Esophagus muscularis mucosa (tissue), 4 donors: Measurements from ENCODE around the gene SEC61B. TPM values are rescaled to one million over a fixed set of nuclear protein-coding genes. Genes with fewer than 3 reads are reported as not detected.

Experiments used
- DNase-seq: peaks from one replicate; pipeline ENCODE4 v3.0.0-alpha.2; 2017; ENCODE audit errors: extremely low spot score
- H3K27ac ChIP-seq, 4 donors: fragments of 200-600 bp; sonication (generic); replicated peaks in 1 of 4; 1 replicate in 3 of 4; 2 replicates in 1 of 4; pipeline ENCODE4 v1.5.1; 2016 to 2019; ENCODE audit warnings: mild to moderate bottlenecking in 1 of 4
- H3K27me3 ChIP-seq, 4 donors: fragments of 200-600 bp; sonication (generic); one replicate each; pipeline versions ENCODE4 v1.5.1 to v1.6.0; 2016 to 2019
- H3K36me3 ChIP-seq, 4 donors: fragments of 200-600 bp; sonication (generic); one replicate each; pipeline ENCODE4 v1.5.1; 2016 to 2019
- H3K4me1 ChIP-seq, 4 donors: fragments of 200-600 bp; sonication (generic); one replicate each; pipeline ENCODE4 v1.5.1; 2016 to 2019
- H3K4me3 ChIP-seq, 4 donors: fragments of 200-600 bp; sonication (generic); 1 replicate in 2 of 4; 2 replicates in 2 of 4; pipeline ENCODE4 v1.5.1; 2016 to 2019; ENCODE audit warnings: mild to moderate bottlenecking in 4 of 4, moderate library complexity in 1 of 4
- H3K9me3 ChIP-seq, 4 donors: fragments of 200-600 bp; sonication (generic); 1 replicate in 3 of 4; 2 replicates in 1 of 4; pipeline ENCODE4 v1.5.1; 2016 to 2019
- EP300 ChIP-seq: sonication (generic); formaldehyde crosslinking; IDR thresholded peaks from one replicate; pipeline ENCODE4 v1.6.1; 2017; ENCODE audit warnings: antibody characterized with exemption
- POLR2A ChIP-seq: fragments of 450-650 bp; IDR thresholded peaks from one replicate; pipeline ENCODE4 v1.6.1; 2017; ENCODE audit warnings: antibody characterized with exemption, moderate library complexity, mild to moderate bottlenecking, low read depth
- POLR2AphosphoS5 ChIP-seq, 2 donors: sonication (generic); formaldehyde crosslinking; IDR thresholded peaks; one replicate each; pipeline ENCODE4 v1.6.1; 2017; ENCODE audit warnings: antibody characterized with exemption in 2 of 2
- WGBS: methylation state at CpG from one replicate; pipeline ENCODE4 v1.1.5; 2018; 5-methylcytosine and 5-hydroxymethylcytosine counted together
- intact Hi-C: fragments of 100-400 bp; cut with DNase I; formaldehyde crosslinking; loops from one replicate; pipeline ENCODE4 v1.15.1; 2023
- total RNA-seq, 4 donors: library from RNA; depleted of rRNA; stranded (reverse); fragments of >200 nt; gene quantifications; one replicate each; pipeline versions ENCODE4 v1.1.0 to v1.2.1, GENCODE V29; 2016
- TF ChIP-seq, protein P1 (sequence below), 3 experiments: fragments of 200-600 bp in 2 of 3; fragments of 450-650 bp in 1 of 3; sonication (generic) in 2 of 3; IDR thresholded peaks; one replicate each; pipeline ENCODE4 v1.5.1; 2017 to 2019; ENCODE audit warnings: antibody characterized with exemption in 3 of 3, mild to moderate bottlenecking in 2 of 3, moderate library complexity in 1 of 3

The SEC61B gene
- total RNA-seq, 4 donors from 2014 or later: 53.6 to 67.9 (median 62.9) TPM

DNA sequence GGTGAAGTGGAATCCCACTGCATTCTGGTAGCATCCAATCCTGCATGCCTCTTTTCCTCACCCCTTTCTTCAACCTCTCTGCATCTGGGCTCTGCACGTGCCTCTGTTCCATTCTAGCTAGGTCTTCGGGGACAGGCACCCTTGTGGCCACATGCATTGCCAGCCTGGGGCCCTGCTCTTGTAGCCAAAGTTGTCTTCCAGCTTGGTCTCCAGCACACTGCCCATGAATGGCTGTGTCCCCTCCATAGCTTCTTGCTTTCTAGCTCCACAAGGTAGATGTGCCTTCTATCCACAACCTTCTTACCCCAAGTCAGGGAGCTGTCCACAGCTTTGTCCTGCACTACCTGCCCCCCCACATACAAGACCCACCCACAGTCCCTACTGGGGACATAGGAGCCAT lies 32.9 kb upstream of the SEC61B start:
- intact Hi-C loops: loop anchor here (10.0 kb wide), 1 partner anchor 1136 kb away; no protein-coding TSS in a partner anchor
- Histone ChIP-seq H3K27ac (no peak overlapping the region), H3K36me3 (no peaks in the 10 kb centered on the region), H3K27me3 (no peaks in the 10 kb centered on the region), H3K4me1 (peaks cover 10 to 12% (median 10%) of the 10 kb centered on the region in 4 donors), H3K9me3 (no peaks in the 10 kb centered on the region), H3K4me3 (no peak overlapping the region)
- peak; percentile 77 for DNase-seq
- 68% methylated on average over 2 of the region's 2 CpGs for WGBS
- TF ChIP-seq EP300 (no peak), POLR2A (no peak), POLR2AphosphoS5 (IDR thresholded peaks at IDR 0.05) (no peak)
- TF ChIP-seq, protein P1, sequence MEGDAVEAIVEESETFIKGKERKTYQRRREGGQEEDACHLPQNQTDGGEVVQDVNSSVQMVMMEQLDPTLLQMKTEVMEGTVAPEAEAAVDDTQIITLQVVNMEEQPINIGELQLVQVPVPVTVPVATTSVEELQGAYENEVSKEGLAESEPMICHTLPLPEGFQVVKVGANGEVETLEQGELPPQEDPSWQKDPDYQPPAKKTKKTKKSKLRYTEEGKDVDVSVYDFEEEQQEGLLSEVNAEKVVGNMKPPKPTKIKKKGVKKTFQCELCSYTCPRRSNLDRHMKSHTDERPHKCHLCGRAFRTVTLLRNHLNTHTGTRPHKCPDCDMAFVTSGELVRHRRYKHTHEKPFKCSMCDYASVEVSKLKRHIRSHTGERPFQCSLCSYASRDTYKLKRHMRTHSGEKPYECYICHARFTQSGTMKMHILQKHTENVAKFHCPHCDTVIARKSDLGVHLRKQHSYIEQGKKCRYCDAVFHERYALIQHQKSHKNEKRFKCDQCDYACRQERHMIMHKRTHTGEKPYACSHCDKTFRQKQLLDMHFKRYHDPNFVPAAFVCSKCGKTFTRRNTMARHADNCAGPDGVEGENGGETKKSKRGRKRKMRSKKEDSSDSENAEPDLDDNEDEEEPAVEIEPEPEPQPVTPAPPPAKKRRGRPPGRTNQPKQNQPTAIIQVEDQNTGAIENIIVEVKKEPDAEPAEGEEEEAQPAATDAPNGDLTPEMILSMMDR (IDR thresholded peaks at IDR 0.05): no peak

GRCh38 chr9:99189887-99190596 lies 32.0 kb upstream of the SEC61B start:
- no peaks in the 10 kb centered on the region for H3K36me3 ChIP-seq
- H3K27ac ChIP-seq: no peak overlapping the region
- peak; percentile 75 for DNase-seq
- TF ChIP-seq POLR2A (no peak), POLR2AphosphoS5 (IDR thresholded peaks at IDR 0.05) (no peak), EP300 (no peak)
- TF ChIP-seq, protein P1 (IDR thresholded peaks at IDR 0.05): no peak
- intact Hi-C loops: loop anchor here (10.0 kb wide), 1 partner anchor 1135 kb away; no protein-coding TSS in a partner anchor
- no peak overlapping the region for H3K4me3 ChIP-seq
- H3K27me3 ChIP-seq: no peaks in the 10 kb centered on the region
- H3K9me3 ChIP-seq: no peaks in the 10 kb centered on the region
- WGBS: 75% methylated on average over 8 of the region's 8 CpGs
- peaks cover 2 to 3% (median 2%) of the 10 kb centered on the region in 4 donors for H3K4me1 ChIP-seq

DNA sequence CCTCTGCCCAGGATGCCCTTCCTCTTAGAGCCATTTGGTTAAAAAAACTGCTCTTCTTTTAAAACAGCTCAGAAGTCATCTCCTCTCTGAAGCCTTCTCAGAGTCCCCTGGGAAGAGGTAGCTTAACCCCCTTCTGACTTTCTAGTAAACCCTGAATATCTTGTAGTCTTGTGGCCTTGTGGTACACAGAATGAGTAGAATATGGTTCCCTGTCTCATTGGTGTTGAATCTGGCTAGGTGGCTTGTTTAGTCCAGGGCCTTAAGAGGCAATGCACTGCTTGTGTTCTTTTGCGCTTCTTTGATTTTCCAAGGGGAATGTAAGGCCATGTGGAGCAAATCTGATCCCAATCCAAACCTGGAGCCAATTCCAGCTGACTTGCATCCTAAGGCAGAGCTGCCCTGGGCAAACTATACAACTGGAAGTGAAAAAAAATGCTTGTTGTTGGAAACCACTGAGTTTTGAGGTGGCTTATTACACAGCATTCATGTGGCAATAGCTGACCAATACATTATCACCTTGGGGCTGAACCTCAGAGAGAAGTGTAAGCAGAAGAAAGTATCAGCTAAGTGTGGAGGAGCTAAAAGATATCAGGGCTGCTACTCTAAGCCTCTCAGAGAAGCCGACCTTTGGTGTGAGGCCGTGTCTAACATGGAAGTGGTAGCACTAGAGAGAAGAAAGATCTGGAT lies 31.3 kb upstream of the SEC61B start:
- Histone ChIP-seq H3K27me3 (no peaks in the 10 kb centered on the region), H3K4me1 (no peaks in the 10 kb centered on the region), H3K9me3 (no peaks in the 10 kb centered on the region), H3K4me3 (no peak overlapping the region), H3K27ac (no peak overlapping the region), H3K36me3 (no peaks in the 10 kb centered on the region)
- 91% methylated on average over 3 of the region's 3 CpGs for WGBS
- peak; percentile 79 for DNase-seq
- intact Hi-C loops: no loop called here
- TF ChIP-seq EP300: no peak
- TF ChIP-seq, protein P1 (IDR thresholded peaks at IDR 0.05): no peak
- no peak for TF ChIP-seq POLR2AphosphoS5 (IDR thresholded peaks at IDR 0.05)
- TF ChIP-seq POLR2A: no peak

DNA sequence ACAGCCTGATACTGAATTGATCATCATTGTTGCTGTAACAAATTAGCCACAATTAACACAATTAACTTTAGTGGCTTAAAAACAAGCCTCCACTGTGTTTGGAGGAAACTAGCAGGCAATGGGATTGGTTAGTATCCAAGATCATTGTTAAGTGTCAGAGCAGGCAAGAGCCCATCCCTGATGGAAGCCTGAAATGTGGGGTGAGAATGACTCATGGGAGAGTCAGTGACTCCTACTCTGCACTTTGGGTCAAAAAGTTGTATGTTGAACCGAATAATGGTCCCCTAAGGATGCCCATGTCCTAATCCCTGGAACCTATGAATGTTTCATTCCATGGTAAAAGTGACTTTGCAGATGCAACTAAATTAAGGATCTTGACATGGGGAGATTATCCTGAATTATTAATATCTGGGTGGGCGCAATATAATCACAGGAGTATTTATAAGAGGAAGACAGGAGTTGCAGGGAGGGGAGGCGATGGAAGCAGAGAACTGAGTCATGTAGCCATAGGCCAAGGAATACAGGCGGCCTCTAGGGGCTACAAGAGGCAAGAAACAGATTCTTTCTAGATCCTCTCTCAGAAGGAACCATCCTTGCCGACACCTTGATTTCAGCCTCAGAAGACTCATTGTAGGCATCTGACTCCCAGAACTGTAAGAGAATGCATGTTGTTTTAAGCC lies 29.2 kb upstream of the SEC61B start:
- Histone ChIP-seq H3K4me3 (no peak overlapping the region), H3K27ac (no peak overlapping the region), H3K4me1 (no peaks in the 10 kb centered on the region), H3K27me3 (no peaks in the 10 kb centered on the region), H3K36me3 (no peaks in the 10 kb centered on the region), H3K9me3 (no peaks in the 10 kb centered on the region)
- intact Hi-C loops: no loop called here
- TF ChIP-seq POLR2A (no peak), POLR2AphosphoS5 (IDR thresholded peaks at IDR 0.05) (no peak), EP300 (no peak)
- TF ChIP-seq, protein P1 (IDR thresholded peaks at IDR 0.05): no peak
- DNase-seq: peak; percentile 42
- WGBS: 73% methylated on average over 5 of the region's 5 CpGs
